Head of caudate nucleus (tissue), 42 donors: ENCODE data around the gene CSRNP3.
"Not testable (repeated sequence)": the region's sequence is repeated elsewhere in the genome, so short reads cannot be mapped to it uniquely, and the experiment has no call there.

ENCODE experiments used
- DNase-seq, 42 donors: peaks; one replicate each; pipeline versions ENCODE4 v3.0.0 to v3.0.0-alpha.2; 2020 to 2021; ENCODE audit warnings: mixed read lengths in 7 of 42
- intact Hi-C: fragments of 100-400 bp; cut with DNase I; formaldehyde crosslinking; loops from one replicate; pipeline ENCODE4 v1.15.0; 2022

CSRNP3 gene

DNA sequence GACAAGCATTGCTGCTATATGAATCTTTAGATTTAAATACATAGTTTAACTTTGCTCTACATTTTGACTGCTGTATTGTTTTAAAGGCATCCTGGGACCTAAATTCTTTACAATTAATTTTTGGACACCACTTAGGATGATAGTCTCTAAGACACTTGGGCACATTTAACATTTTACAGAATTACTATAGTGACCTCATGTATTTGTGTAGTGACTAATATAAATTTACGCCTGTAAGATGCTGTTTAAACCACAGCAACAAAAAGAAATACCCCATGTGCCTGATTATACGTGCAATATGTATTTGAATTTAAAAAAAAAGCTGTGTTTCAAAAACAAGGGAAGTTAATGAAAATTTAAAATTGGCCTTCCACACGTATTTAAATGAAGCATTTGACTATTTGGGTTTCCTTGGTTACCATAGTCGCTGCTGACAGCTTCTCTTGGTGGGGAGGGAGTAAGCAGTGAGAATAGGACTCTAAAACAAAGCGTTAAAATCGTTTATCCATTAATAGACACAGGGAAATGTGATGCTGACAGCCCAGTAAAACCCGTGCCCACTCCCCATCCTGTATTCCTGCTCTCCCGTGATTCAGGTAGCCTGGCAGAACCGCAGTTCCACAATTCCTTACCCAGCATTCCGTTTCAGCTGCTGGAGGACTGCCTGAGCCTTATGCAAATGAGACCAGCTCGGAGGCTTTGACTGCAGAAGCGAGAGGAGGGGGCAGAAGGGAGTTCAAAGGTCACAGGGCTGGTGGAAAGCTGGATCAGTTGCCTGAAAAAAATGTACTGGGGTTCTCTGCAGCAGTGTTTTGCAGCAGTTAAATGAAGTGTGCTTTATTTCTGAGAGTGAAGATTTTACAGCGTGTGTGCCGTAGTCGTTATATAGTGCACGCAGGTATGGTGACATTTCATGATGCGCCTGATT lies 104.3 kb downstream of the CSRNP3 start:
- DNase-seq, result peak; percentile 48 to 94 (median 80)
- intact Hi-C loops, result no loop called here

DNA sequence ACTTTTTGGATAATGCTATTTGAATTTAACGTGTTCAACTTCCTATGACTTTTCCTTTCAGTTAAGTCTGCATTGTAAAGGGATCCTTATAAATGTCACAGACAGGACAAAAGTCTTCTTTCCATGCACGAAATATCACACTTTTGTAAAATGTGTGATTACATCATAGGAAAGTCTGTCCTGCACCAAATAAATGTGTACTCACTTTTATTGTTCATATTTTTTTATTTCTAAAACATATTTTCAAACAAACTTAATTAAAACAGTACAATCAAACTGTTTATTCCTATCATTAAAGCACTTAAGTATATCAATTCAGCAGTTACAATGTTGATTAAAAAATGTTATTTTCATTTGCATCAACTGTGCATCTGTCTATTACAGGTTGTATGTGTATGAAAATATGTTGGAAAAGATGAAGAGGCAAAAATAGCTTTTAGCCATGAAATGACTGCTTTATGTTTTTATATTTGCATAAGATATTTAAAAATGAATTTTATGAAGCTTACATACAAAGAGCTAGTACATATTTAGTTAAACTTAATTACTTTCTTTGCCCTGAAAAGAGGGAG lies 105.6 kb downstream of the CSRNP3 start:
- intact Hi-C loops, result no loop called here
- DNase-seq, result no peak

DNA sequence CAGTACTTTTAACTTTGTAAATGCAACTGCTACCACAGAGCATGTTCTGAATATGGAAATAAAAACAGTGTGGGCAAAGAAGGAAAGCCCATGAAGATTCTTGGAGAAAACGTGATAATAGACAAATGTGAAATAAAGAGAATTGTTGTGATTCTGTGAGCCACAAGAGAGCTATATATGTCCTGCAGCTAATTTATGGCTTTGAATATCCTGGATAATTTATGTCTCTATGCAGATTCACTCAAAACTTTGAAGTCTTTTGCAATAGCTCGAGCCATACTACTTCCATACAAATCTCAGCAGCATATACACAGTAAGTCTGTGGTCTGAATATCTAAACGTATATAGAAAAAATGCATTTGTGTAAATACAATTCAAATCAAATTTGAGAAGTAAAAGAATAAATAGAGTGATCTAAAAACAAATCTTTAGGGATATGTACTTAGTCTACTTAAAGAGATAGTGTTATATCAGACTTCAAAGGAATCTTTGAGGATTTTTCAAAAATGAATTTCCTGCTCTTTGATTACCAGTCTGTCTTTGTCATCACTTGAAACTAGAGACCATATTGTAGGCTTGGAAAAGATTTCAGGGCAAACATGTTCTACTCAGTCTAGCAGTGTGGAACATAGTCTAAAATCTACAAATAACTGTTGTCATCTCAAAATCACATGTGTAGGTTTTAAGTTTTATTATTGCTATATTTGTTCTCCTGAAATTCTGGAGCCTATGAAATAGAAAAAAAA lies 107.1 kb downstream of the CSRNP3 start:
- intact Hi-C loops, result no loop called here
- no peak for DNase-seq

DNA sequence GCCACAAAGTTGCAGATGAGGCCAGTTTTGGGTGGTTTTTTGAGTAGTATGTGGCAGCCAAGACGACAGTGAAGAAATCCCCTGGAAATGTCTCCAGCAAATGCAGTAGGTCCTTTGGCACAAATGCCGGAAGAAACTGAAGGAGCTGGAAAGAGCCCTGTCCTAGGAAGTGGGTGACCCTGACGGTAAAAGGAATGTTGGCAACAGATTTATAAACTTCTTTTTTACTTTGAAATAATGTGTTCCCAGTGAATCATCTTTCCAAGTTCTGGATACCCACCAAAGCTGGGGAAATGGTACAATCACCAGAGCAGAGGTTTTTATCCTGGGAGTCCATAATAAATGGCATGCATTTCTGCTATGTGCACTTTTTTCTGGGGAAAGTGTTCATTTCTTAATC lies 112.9 kb downstream of the CSRNP3 start:
- peak in 5 of 42 donors; percentile 9 to 58 (median 14) for DNase-seq

DNA sequence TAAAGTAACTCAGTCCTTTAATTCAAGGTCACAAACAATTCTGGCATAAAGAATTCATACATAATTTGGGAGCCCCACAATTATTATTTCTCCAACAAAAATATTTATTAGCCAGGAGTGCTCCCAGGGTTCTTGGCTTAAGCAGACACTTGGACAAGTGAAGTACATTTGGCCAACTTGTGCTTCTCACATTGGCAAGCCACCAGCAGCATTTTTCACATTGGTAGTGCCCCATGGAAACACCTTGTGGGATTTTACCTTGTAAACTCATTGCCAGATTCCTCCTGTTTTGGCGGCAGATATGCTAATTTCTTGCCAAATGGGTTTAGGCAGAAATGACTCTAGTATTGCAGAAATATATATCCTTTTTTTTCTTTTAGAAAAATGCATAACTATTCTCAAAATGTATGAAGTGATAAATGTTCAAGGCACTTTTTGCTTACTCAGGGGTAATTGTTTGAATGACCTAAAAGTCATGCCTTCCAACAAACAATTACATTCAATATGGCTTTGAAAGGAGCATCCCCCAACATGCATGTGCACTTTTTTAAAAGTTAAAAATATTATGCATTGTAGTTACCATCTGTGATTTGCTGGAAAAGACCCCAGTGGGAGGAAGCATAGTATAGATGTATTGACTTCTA lies 113.5 kb downstream of the CSRNP3 start:
- DNase-seq, result peak in 3 of 42 donors; percentile 6 to 45 (median 10)
- intact Hi-C loops, result no loop called here

More for the DNA sequence above, 112.9 kb downstream of the CSRNP3 start:
- intact Hi-C loops, result no loop called here

DNA sequence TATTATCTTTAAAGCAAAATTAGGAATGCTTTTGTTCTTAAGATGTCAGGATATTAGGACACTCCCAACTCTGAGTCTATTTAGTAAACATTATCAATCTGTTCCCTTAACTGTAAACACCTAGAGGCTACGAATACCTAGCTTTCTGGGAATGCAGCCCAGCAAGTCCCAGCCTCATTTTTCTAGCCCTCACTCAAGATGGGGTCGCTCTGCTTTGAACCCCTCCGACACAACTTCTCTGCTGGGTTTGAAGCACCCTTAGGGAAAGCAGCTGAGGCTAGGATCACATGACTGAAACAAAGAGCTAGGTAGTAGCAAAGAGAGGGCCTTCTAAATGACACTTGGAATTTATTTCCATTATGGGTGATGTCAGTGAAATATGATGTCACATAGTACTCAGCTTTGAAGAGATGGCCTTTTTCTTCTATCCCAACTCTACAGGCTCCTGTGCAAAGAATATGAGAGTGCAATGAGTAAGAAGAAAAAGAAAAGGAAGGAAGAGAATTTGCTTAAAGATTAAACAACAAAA lies 114.7 kb downstream of the CSRNP3 start:
- intact Hi-C loops, result no loop called here
- DNase-seq, result no peak

DNA sequence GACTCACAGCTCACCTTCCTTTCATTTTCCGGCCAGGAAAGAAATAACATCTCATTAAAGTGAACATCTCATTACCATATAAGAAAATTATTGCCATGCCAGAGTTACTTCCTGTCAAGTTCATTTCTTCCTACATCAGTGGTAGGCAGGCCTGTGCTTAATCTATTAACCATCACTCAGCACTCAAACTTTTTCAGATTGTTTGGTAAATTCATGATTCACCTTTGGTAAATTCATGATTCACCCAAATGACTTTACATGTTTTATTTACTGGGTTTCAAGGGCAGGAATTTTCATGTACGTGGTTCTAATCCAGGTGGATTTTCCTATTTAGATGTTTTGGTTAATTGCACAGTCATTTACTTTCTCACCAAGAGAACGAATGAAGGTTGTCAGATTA lies 116.5 kb downstream of the CSRNP3 start:
- intact Hi-C loops, result no loop called here
- no peak for DNase-seq

DNA sequence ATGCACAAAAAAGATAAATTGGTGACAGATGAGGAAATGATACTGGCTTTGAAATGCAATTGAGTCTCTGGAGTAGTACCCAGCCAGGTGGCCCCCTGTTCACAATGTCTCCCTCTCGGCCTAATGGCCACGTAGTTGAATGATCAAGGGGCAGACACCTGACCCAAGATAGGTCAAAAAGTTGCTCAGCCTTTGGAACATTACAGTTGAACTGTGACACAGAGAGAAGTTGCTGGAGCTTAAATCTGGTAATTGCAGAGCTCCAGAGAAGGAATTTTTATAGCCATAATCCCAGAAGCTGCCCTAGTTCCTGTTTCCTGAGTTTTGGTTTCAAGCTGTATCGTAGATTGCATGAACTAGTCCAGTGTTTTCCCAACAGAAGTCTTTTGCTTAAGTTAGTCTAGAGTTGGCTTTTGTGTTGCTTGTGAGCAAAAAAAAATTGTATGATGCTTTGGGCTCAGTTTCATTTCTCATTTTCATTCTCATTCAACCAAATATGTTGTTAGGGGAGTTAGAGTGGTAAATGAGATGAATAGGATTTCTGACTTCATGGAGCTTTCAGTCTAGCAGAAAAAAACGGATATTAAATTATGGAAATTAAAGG lies 117.9 kb downstream of the CSRNP3 start:
- DNase-seq, result no peak
- intact Hi-C loops, result no loop called here

DNA sequence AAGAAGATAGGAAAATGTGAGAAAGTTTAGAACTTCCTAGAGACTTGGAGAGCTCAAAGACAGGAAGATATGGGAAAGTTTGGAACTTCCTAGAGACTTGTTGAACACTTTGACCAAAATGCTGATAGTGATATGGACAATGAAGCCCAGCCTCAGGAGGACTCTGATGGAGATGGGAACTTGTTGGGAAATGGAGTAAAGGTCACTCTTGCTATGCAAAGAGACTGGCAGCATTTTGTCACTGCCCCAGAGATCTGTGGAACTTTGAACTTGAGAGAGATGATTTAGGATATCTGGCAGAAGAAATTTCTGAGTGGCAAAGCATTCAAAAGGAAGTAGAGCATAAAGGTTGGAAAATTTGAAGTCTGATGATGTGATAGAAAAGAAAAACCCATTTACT lies 121.5 kb downstream of the CSRNP3 start:
- intact Hi-C loops, DNase-seq: not testable (repeated sequence)

DNA sequence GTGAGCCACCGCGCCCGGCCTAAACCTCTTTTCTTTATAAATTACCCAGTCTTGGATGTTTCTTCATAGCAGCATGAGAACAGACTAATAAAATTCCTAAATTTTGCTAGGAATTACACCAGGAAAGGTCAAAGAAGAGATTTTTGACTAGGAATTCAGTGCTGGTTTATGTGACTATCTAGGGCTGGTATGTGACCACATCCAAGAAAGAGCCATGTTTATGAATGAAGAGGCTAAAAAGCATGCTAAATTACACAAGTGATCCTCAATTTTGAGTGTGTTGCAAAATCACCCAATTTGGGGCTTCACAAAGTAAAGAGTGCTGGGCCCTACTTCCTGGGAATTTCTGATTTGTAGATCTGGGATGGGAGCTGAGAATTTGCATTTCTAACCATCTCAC lies 123.6 kb downstream of the CSRNP3 start:
- intact Hi-C loops, result no loop called here

DNA sequence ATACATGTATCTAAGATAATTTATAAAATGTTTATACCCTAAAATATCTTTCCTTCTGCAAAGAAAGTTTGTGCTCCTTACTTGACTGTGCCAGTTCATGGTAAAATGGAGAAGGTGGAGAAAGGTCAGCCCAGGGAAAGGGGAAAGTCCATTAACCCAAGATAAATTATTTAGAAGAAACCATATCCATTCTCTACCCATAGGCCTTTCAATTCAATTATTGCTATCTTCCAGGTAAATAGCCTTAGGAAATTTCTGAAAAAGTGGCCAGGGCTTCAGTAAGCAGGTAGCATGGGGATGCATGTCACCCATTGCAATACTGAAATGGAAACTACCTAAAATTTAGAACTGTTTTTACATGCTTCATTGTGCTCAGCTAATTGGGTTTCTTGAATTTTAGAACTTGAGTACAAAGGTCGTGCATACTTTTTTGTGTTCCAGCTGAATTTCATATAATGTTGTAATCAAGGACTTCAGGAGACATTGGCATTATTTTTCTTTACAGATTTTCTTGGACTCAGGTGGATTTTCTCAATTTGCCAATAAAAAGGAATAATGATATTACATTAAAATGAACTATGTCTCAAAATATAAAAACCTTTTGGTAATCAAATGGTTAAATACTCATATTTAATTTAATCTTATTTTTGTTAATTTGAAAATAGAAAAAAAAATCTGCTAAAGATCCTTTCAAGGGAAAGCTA lies 124.9 kb downstream of the CSRNP3 start:
- DNase-seq, result no peak
- intact Hi-C loops, result no loop called here

More for the DNA sequence above, 123.6 kb downstream of the CSRNP3 start:
- DNase-seq, result no peak

DNA sequence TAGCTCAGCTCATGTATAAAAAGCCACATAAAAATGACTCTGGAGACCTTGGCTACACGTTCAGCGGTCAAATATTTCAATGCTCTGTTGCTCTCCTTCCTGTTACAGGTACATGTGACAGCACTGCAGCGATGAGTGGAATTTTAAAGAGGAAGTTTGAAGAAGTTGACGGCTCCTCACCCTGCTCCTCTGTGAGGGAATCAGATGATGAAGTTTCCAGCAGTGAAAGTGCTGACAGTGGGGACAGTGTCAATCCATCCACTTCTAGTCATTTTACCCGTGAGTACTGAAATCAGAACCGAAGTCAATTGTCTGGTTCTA lies 125.4 kb downstream of the CSRNP3 start:
- intact Hi-C loops, result no loop called here
- no peak for DNase-seq

DNA sequence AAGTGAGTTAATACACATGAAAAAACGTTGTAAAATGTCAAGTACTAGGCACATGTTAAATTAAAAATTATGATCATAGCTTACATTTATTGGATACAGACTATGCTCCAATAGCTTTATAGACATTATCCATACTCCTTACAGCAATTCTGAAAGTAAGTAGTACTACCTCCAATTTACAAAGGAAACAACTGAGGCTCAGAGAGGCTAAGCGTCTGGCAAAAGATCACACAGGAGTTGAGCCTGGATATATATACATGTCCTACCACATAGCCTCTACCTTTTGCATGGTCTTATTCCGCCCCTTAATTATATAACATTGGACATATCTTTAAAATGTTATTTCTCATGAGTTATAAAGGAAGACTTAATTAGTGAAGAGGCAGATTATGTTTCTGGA lies 127.3 kb downstream of the CSRNP3 start:
- intact Hi-C loops, result no loop called here

DNA sequence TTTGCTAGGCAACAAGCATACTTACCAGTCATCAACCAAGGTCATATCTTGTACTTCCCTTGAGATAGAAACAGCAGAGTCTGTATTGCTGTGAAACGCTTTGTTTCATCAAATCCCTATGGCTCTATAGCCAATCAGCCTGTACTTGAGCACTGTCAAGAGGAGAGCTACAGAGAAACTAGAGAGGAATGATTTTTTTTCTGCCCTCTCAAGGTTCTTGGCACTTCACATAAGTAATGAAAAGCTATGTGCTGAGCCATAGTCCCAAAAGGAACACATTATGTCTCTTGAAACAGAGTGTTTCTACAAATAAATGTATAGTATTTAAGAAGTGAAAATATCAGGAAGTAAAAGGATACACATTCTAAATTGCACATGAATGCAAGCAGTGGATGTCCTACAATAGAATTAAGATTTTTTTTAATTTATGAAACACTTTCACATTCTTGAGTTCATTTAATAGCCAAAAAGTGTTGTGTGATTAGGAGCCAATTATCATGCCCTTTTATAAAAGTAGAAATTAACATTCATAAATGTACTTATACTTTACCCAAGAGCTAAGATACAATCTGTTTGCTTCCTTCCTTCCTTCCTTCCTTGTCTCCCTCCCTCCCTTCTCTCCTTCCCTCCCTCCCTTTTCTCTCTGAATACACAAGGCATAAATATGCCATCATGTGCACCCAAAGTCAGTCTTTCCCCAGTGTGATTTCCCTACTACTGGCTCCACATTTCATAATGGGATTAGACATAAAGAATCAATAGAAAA lies 131.8 kb downstream of the CSRNP3 start:
- no peak for DNase-seq
- intact Hi-C loops, result no loop called here

More for the DNA sequence above, 127.3 kb downstream of the CSRNP3 start:
- DNase-seq, result no peak

DNA sequence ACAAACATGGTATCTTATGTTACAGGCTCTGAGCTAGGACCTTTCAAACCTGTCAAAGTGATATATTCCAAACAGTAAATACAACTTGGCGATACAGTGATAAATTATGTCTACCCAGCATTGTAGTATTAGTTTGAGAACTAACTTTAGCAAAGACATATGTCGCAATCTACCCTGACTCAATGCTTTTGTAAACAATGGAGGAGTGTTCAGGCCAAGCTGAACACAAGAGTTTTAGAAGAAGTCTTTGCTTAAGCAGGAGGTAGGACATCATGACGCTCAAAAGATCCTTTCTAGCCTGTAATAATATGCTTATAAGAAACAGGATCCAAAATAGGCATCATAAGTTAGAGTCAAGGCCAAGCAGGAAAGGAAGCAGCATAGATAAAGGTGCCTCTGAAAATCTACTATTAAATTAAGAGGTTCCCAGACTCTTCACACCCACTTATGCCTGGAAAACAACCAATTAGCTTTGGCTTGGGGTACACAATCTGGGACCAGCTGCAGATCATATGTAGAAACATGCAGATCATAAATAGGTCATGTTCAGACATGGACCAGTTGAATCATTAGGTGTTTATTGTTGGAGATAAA lies 132.5 kb downstream of the CSRNP3 start:
- no peak for DNase-seq
- intact Hi-C loops, result no loop called here

DNA sequence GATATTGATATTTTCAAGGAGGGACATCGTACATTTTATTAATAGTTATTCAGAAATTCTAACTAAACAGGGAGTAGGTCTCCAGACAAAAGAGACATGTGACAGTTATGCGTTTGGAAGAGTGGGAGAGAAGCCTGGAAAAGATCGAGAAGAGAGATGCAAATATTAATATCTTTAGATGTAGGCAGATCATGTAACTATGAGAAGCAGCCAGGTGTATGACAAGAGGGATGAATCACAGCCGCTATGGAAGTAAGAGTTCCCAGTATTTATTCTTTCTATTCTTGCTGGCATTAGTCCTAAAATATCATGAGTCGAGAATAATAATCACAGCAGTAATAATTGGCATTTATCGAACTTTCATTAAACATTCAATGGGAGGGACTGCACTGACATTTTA lies 140.2 kb downstream of the CSRNP3 start:
- intact Hi-C loops, result no loop called here
- DNase-seq, result peak in 9 of 42 donors; percentile 15 to 73 (median 33)

DNA sequence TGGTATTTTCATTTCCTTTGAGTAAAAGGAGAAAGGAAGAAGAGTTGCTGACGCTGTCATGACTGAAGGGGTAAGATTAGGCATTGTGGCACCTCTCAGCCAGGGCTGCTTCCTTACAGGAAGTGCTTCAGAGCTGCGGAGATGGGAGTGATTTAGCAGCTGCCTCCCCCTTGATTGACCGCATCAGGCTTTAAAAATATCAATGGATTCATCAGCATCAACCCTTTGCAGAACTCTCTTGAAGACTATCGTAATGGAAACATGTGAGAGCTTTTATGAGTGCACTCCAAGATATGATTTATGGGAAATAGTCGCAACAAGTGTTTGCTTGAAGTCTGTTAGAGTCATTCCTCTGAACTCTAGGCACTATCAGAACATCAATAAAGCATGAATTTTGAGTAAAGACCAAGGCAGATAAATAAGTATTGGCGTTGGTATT lies 141.1 kb downstream of the CSRNP3 start:
- intact Hi-C loops, result no loop called here
- DNase-seq, result no peak
